Breast epithelium (tissue), 3 donors: ENCODE measurements around the gene STX8.

ENCODE experiments used
- POLR2A ChIP-seq: fragments of 450-650 bp; IDR thresholded peaks from one replicate; pipeline ENCODE4 v1.6.1; 2016; ENCODE audit warnings: antibody characterized with exemption, mild to moderate bottlenecking, moderate library complexity
- TF ChIP-seq, protein P1 (sequence below), 3 donors: fragments of 450-650 bp; IDR thresholded peaks; one replicate each; pipeline ENCODE4 v1.5.1; 2016 to 2017; ENCODE audit warnings: antibody characterized with exemption in 3 of 3, mild to moderate bottlenecking in 3 of 3, moderate library complexity in 3 of 3

DNA sequence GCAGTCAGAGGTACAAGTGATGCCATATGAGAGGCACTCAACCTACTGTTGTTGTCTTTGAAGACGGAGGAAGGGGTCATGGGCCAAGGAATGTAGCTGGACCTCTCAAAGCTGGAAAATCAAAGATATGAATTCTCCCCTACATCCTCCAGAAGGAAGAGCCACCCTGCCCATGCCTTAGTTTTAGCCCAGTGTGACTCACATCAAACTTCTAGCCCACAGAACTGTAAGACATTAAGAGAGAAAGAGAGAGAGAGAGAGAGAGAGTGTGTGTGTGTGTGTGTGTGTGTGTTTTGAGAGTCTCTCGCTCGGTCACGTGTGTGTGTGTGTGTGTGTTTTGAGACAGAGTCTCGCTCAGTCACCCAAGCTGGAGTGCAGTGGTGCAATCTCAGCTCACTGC, 87.1 kb downstream of the STX8 start:
- TF ChIP-seq POLR2A: no peak
- TF ChIP-seq, protein P1, sequence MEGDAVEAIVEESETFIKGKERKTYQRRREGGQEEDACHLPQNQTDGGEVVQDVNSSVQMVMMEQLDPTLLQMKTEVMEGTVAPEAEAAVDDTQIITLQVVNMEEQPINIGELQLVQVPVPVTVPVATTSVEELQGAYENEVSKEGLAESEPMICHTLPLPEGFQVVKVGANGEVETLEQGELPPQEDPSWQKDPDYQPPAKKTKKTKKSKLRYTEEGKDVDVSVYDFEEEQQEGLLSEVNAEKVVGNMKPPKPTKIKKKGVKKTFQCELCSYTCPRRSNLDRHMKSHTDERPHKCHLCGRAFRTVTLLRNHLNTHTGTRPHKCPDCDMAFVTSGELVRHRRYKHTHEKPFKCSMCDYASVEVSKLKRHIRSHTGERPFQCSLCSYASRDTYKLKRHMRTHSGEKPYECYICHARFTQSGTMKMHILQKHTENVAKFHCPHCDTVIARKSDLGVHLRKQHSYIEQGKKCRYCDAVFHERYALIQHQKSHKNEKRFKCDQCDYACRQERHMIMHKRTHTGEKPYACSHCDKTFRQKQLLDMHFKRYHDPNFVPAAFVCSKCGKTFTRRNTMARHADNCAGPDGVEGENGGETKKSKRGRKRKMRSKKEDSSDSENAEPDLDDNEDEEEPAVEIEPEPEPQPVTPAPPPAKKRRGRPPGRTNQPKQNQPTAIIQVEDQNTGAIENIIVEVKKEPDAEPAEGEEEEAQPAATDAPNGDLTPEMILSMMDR (IDR thresholded peaks at IDR 0.05): no peak
